ENCODE measurements around the gene PHF12. TPM values are rescaled to one million over a fixed set of nuclear protein-coding genes. Genes with fewer than 3 reads are reported as not detected.

PHF12 gene
- total RNA-seq, 1 experiment from 2014 or later = 35.7 TPM

DNA sequence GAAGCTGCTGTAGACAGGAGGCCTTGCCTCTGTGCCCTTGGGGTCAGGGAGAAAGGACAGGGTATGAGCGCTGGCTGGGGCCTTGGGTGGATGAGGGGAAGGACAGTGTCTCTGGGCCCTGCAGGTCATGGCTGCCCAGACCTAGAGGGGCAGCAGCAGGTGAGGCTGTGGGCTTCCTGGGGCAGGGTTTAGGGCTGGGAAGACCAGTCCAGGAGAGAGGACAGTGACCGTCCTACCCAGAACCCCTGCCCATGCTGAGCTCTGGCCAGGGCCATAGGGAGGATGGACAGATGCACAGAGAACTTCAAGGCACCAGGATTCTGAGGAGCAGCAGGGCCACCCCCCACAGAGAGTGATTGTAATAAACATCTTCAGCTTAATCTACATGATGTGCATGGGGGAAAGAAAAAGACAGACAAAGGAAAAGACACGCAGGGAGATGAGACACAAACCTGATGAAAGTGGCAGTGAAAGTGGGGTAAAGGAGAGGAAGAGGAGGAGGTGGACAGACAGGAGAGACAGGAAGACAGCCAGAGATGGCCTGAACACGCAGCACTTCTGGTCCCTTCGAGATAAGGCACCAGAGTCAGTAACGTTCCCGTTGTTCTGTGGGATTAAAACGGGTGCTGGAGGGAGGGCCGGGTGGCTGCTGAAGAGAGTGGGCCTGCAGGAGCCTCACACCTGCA is 71.3 kb downstream of the PHF12 start (continued):
- no peak for TF ChIP-seq SP1 (IDR thresholded peaks at IDR 0.05; ENCODE audit: low read depth)

DNA sequence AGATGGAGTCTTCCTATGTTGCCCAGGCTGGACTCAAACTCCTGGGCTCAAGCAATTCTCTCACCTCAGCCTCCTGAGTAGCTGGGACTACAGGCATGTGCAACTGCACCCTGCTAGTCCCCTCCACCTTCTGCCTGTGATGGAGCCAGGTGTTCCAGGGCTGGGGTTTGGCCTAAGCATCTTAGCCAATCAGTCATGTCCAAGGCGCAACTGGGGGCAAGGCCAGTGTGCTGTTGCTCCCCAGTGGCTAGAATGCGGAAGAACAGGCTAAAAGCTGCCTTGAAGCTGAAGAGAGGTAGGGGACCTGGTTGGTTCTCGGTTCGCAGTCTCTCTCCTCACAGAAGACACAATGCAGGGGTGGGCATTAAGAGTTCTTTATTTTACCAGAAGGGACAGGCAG is 72.3 kb downstream of the PHF12 start:
- H3K27ac ChIP-seq (ENCODE audit: low read depth, low read length) = no peak overlapping the region
- H3K9me2 ChIP-seq (ENCODE audit: insufficient read depth) = no peaks in the 10 kb centered on the region
- ChIA-PET RAD21 (ENCODE audit: low non-redundant PET in 1 of 2, low total read pairs in 2 of 2, uncharacterized antibody in 2 of 2, unreplicated experiment in 2 of 2) (interaction anchor here (1.0 to 2.3 kb wide), 6 partner anchors 111 to 152 kb away, joined by 3 to 10 read pairs (median 6); partner anchors contain the start of genes NEK8 (in 1 of the 2) and TLCD1 (in 1 of the 2)), CTCF (interaction anchor here (0.5 to 2.4 kb wide), 6 partner anchors 14 to 151 kb away, joined by 3 to 57 read pairs (median 6); partner anchors contain the start of genes NEK8 and TLCD1), POLR2A (interaction anchor here (0.6 to 1.2 kb wide), 5 partner anchors 19 to 154 kb away, joined by 3 to 5 read pairs (median 3); partner anchors contain the start of genes FAM222B and NEK8)
- intact Hi-C loops (cut with micrococcal nuclease) = loop anchor here (1.0 kb wide), 2 partner anchors 116 to 152 kb away; no protein-coding TSS in a partner anchor
- H2AFZ ChIP-seq (ENCODE audit: low read depth, low read length, poor library complexity, severe bottlenecking) = no peak overlapping the region
- no peak overlapping the region for H3K4me3 ChIP-seq (replicated peaks in 1 of 2; ENCODE audit: low read depth in 1 of 2, low read length in 2 of 2)
- ATAC-seq (peak; percentile 99), DNase-seq (ENCODE audit: low read depth, low spot score) (peak; percentile 67)
- no peaks in the 10 kb centered on the region; a peak in 1 of 4 replicates for H3K4me1 ChIP-seq (ENCODE audit: control insufficient read depth in 1 of 2, insufficient read depth in 2 of 2, low read length in 2 of 2)
- no peak overlapping the region for H3K4me2 ChIP-seq (ENCODE audit: low read length)
- BruUV-seq (replicated peaks) = no TSS peak
- no peaks in the 10 kb centered on the region for H3K79me2 ChIP-seq (ENCODE audit: insufficient read depth, low read length)
- H3K9ac ChIP-seq (ENCODE audit: low read length) = no peak overlapping the region
- H3K36me3 ChIP-seq (ENCODE audit: control insufficient read depth in 1 of 2, insufficient read depth in 2 of 2, low read length in 2 of 2) = peaks cover 0 to 5% of the 10 kb centered on the region in 2 experiments; a peak in 1 of 4 replicates
- H3K27me3 ChIP-seq (ENCODE audit: insufficient read depth, low read length) = no peaks in the 10 kb centered on the region
- H4K20me1 ChIP-seq (ENCODE audit: insufficient read depth) = no peaks in the 10 kb centered on the region
- TF ChIP-seq RAD21 (IDR thresholded peaks at IDR 0.05; ENCODE audit: low read depth) = peak; percentile 92
- TF ChIP-seq, protein P1, sequence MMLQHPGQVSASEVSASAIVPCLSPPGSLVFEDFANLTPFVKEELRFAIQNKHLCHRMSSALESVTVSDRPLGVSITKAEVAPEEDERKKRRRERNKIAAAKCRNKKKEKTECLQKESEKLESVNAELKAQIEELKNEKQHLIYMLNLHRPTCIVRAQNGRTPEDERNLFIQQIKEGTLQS (IDR thresholded peaks at IDR 0.05) = no peak
- TF ChIP-seq, protein P2, sequence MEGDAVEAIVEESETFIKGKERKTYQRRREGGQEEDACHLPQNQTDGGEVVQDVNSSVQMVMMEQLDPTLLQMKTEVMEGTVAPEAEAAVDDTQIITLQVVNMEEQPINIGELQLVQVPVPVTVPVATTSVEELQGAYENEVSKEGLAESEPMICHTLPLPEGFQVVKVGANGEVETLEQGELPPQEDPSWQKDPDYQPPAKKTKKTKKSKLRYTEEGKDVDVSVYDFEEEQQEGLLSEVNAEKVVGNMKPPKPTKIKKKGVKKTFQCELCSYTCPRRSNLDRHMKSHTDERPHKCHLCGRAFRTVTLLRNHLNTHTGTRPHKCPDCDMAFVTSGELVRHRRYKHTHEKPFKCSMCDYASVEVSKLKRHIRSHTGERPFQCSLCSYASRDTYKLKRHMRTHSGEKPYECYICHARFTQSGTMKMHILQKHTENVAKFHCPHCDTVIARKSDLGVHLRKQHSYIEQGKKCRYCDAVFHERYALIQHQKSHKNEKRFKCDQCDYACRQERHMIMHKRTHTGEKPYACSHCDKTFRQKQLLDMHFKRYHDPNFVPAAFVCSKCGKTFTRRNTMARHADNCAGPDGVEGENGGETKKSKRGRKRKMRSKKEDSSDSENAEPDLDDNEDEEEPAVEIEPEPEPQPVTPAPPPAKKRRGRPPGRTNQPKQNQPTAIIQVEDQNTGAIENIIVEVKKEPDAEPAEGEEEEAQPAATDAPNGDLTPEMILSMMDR (IDR thresholded peaks at IDR 0.05 in 2 of 3, conservative IDR thresholded peaks at IDR 0.05 in 1 of 3; ENCODE audit: borderline replicate concordance in 1 of 3, insufficient read depth in 1 of 3, low read depth in 2 of 3, low read length in 2 of 3) = peak; percentile 71 to 87 (median 76)
- no peak for TF ChIP-seq FOSL1 (IDR thresholded peaks at IDR 0.05; ENCODE audit: low read depth)
- H3K9me3 ChIP-seq (ENCODE audit: control insufficient read depth in 1 of 2, insufficient read depth in 1 of 2, low read depth in 1 of 2, low read length in 2 of 2) = no peaks in the 10 kb centered on the region
